GM19023 (cell line): Measurements from ENCODE around the gene AACS.
A peak's percentile ranks its signal among the peaks of the same experiment; 100 is the strongest.

Source experiments
- ATAC-seq: cut with Tn5 transposase; IDR thresholded peaks from one replicate; pipeline ENCODE4 v1.9.1; 2021; ENCODE audit warnings: mild to moderate bottlenecking, moderate library complexity; ENCODE audit not compliant: unreplicated experiment

AACS gene

GRCh38 chr12:125149160-125150108 is 84.2 kb downstream of the AACS start:
- peak; percentile 93 for ATAC-seq

- no peak for ATAC-seq
Measured at GRCh38 chr12:125151284-125151683, 86.0 kb downstream of the AACS start.

- ATAC-seq = no peak
Measured at GRCh38 chr12:125152463-125152862, 87.2 kb downstream of the AACS start.

- no peak for ATAC-seq
Measured at GRCh38 chr12:125155366-125155765, 90.1 kb downstream of the AACS start.

- no peak for ATAC-seq
Measured at GRCh38 chr12:125157177-125157576, 91.9 kb downstream of the AACS start.

- ATAC-seq = no peak
Measured at GRCh38 chr12:125159702-125160101, 94.5 kb downstream of the AACS start.

GRCh38 chr12:125160281-125160955 is 95.2 kb downstream of the AACS start:
- no peak for ATAC-seq

- no peak for ATAC-seq
Measured at GRCh38 chr12:125161712-125162022, 96.4 kb downstream of the AACS start.

- ATAC-seq = no peak
Measured at GRCh38 chr12:125162489-125163028, 97.3 kb downstream of the AACS start.

GRCh38 chr12:125163148-125163547 is 97.9 kb downstream of the AACS start:
- ATAC-seq = no peak

GRCh38 chr12:125164541-125164940 is 99.3 kb downstream of the AACS start:
- no peak for ATAC-seq

- ATAC-seq = no peak
Measured at GRCh38 chr12:125166041-125166440, 100.8 kb downstream of the AACS start.

GRCh38 chr12:125167658-125168057 is 102.4 kb downstream of the AACS start:
- ATAC-seq = no peak

- no peak for ATAC-seq
Measured at GRCh38 chr12:125169451-125169850, 104.2 kb downstream of the AACS start.

- ATAC-seq = no peak
Measured at GRCh38 chr12:125169870-125170269, 104.6 kb downstream of the AACS start.

- ATAC-seq = no peak
Measured at GRCh38 chr12:125171267-125171666, 106.0 kb downstream of the AACS start.

GRCh38 chr12:125172231-125172850 is 107.1 kb downstream of the AACS start:
- no peak for ATAC-seq

- ATAC-seq = no peak
Measured at GRCh38 chr12:125175576-125175975, 110.3 kb downstream of the AACS start.

- no peak for ATAC-seq
Measured at GRCh38 chr12:125178222-125178621, 113.0 kb downstream of the AACS start.

GRCh38 chr12:125180144-125180543 is 114.9 kb downstream of the AACS start:
- no peak for ATAC-seq

GRCh38 chr12:125181107-125181506 is 115.9 kb downstream of the AACS start:
- ATAC-seq = no peak
